Esophagus muscularis mucosa (tissue), 4 donors: ENCODE results near the gene IFNA7. TPM values are rescaled to one million over a fixed set of nuclear protein-coding genes. Genes with fewer than 3 reads are reported as not detected.
"Not testable (repeated sequence)": the region's sequence is repeated elsewhere in the genome, so short reads cannot be mapped to it uniquely, and the experiment has no call there.

Experiments used
- DNase-seq: peaks from one replicate; pipeline ENCODE4 v3.0.0-alpha.2; 2017; ENCODE audit errors: extremely low spot score
- H3K27ac ChIP-seq, 4 donors: fragments of 200-600 bp; sonication (generic); replicated peaks in 1 of 4; 1 replicate in 3 of 4; 2 replicates in 1 of 4; pipeline ENCODE4 v1.5.1; 2016 to 2019; ENCODE audit warnings: mild to moderate bottlenecking in 1 of 4
- H3K27me3 ChIP-seq, 4 donors: fragments of 200-600 bp; sonication (generic); one replicate each; pipeline versions ENCODE4 v1.5.1 to v1.6.0; 2016 to 2019
- H3K36me3 ChIP-seq, 4 donors: fragments of 200-600 bp; sonication (generic); one replicate each; pipeline ENCODE4 v1.5.1; 2016 to 2019
- H3K4me1 ChIP-seq, 4 donors: fragments of 200-600 bp; sonication (generic); one replicate each; pipeline ENCODE4 v1.5.1; 2016 to 2019
- H3K4me3 ChIP-seq, 4 donors: fragments of 200-600 bp; sonication (generic); 1 replicate in 2 of 4; 2 replicates in 2 of 4; pipeline ENCODE4 v1.5.1; 2016 to 2019; ENCODE audit warnings: mild to moderate bottlenecking in 4 of 4, moderate library complexity in 1 of 4
- H3K9me3 ChIP-seq, 4 donors: fragments of 200-600 bp; sonication (generic); 1 replicate in 3 of 4; 2 replicates in 1 of 4; pipeline ENCODE4 v1.5.1; 2016 to 2019
- CTCF ChIP-seq, 3 experiments: fragments of 200-600 bp in 2 of 3; fragments of 450-650 bp in 1 of 3; sonication (generic) in 2 of 3; IDR thresholded peaks; one replicate each; pipeline ENCODE4 v1.5.1; 2017 to 2019; ENCODE audit warnings: antibody characterized with exemption in 3 of 3, mild to moderate bottlenecking in 2 of 3, moderate library complexity in 1 of 3
- EP300 ChIP-seq: sonication (generic); formaldehyde crosslinking; IDR thresholded peaks from one replicate; pipeline ENCODE4 v1.6.1; 2017; ENCODE audit warnings: antibody characterized with exemption
- POLR2A ChIP-seq: fragments of 450-650 bp; IDR thresholded peaks from one replicate; pipeline ENCODE4 v1.6.1; 2017; ENCODE audit warnings: antibody characterized with exemption, moderate library complexity, mild to moderate bottlenecking, low read depth
- POLR2AphosphoS5 ChIP-seq, 2 donors: sonication (generic); formaldehyde crosslinking; IDR thresholded peaks; one replicate each; pipeline ENCODE4 v1.6.1; 2017; ENCODE audit warnings: antibody characterized with exemption in 2 of 2
- WGBS: methylation state at CpG from one replicate; pipeline ENCODE4 v1.1.5; 2018; 5-methylcytosine and 5-hydroxymethylcytosine counted together
- intact Hi-C: fragments of 100-400 bp; cut with DNase I; formaldehyde crosslinking; loops from one replicate; pipeline ENCODE4 v1.15.1; 2023
- total RNA-seq, 4 donors: library from RNA; depleted of rRNA; stranded (reverse); fragments of >200 nt; gene quantifications; one replicate each; pipeline versions ENCODE4 v1.1.0 to v1.2.1, GENCODE V29; 2016

Gene IFNA7
- total RNA-seq = not detected

GRCh38 chr9:21202105-21202504, at the start of gene IFNA7:
TSS of gene IFNA7 (minus strand) at chr9:21202205. CDS start at chr9:21202165, 40 bp downstream.
- H3K27me3 ChIP-seq, H3K9me3 ChIP-seq, intact Hi-C loops, DNase-seq, H3K27ac ChIP-seq, H3K4me1 ChIP-seq, H3K4me3 ChIP-seq, H3K36me3 ChIP-seq: not testable (repeated sequence)
- 52% methylated on average over 4 of the region's 4 CpGs for WGBS

GRCh38 chr9:21251638-21252037, 49.6 kb upstream of the IFNA7 start:
- peaks cover 0 to 4% (median 0%) of the 10 kb centered on the region in 4 donors for H3K27me3 ChIP-seq
- no peak for TF ChIP-seq CTCF (IDR thresholded peaks at IDR 0.05)
- TF ChIP-seq EP300 = no peak
- no peak for TF ChIP-seq POLR2A
- TF ChIP-seq POLR2AphosphoS5 (IDR thresholded peaks at IDR 0.05) = no peak
- H3K27ac ChIP-seq = no peak overlapping the region
- no peaks in the 10 kb centered on the region for H3K9me3 ChIP-seq
- H3K4me3 ChIP-seq = no peak overlapping the region
- intact Hi-C loops = no loop called here
- H3K36me3 ChIP-seq = no peaks in the 10 kb centered on the region
- no peak for DNase-seq
- H3K4me1 ChIP-seq = peaks cover 0 to 7% (median 5%) of the 10 kb centered on the region in 4 donors
- WGBS = 68% methylated on average over 4 of the region's 4 CpGs

- no peak overlapping the region for H3K4me3 ChIP-seq
- H3K27me3 ChIP-seq = peaks cover 0 to 4% (median 0%) of the 10 kb centered on the region in 4 donors
- 45% methylated on average over 1 of the region's 1 CpG for WGBS
- H3K36me3 ChIP-seq = no peaks in the 10 kb centered on the region
- TF ChIP-seq POLR2AphosphoS5 (IDR thresholded peaks at IDR 0.05) (no peak), CTCF (IDR thresholded peaks at IDR 0.05) (no peak), POLR2A (no peak), EP300 (no peak)
- H3K27ac ChIP-seq = no peak overlapping the region
- intact Hi-C loops = no loop called here
- no peaks in the 10 kb centered on the region for H3K9me3 ChIP-seq
- H3K4me1 ChIP-seq = peaks cover 0 to 7% (median 5%) of the 10 kb centered on the region in 4 donors
- DNase-seq = no peak
Observed at GRCh38 chr9:21251190-21251589, 49.2 kb upstream of the IFNA7 start.

- TF ChIP-seq EP300 = no peak
Observed at GRCh38 chr9:21244836-21245235, 42.8 kb upstream of the IFNA7 start.

GRCh38 chr9:21239911-21240310, 37.9 kb upstream of the IFNA7 start, which contains the start of gene IFNA14:
TSS of gene IFNA14 (minus strand) at chr9:21240005. CDS start at chr9:21239935, 70 bp downstream.
- intact Hi-C loops = no loop called here
- H3K36me3 ChIP-seq = no peaks in the 10 kb centered on the region
- 68% methylated on average over 2 of the region's 2 CpGs for WGBS

More at GRCh38 chr9:21244836-21245235, 42.8 kb upstream of the IFNA7 start:
- no peaks in the 10 kb centered on the region for H3K36me3 ChIP-seq
- no peak for DNase-seq
- H3K4me3 ChIP-seq = no peak overlapping the region
- H3K9me3 ChIP-seq = no peaks in the 10 kb centered on the region
- intact Hi-C loops = no loop called here
- 53% methylated on average over 2 of the region's 2 CpGs for WGBS
- no peak overlapping the region for H3K27ac ChIP-seq
- peaks cover 0 to 3% (median 0%) of the 10 kb centered on the region in 4 donors for H3K27me3 ChIP-seq
- H3K4me1 ChIP-seq = no peaks in the 10 kb centered on the region

GRCh38 chr9:21236360-21236714, 34.3 kb upstream of the IFNA7 start:
- H3K9me3 ChIP-seq, intact Hi-C loops: not testable (repeated sequence)

More at GRCh38 chr9:21239911-21240310, 37.9 kb upstream of the IFNA7 start, which contains the start of gene IFNA14:
- no peak for TF ChIP-seq POLR2AphosphoS5 (IDR thresholded peaks at IDR 0.05)
- no peak for TF ChIP-seq EP300
- no peak for TF ChIP-seq CTCF (IDR thresholded peaks at IDR 0.05)
- no peak for TF ChIP-seq POLR2A
- H3K27me3 ChIP-seq = peaks cover 0 to under 1% (median 0%) of the 10 kb centered on the region in 4 donors
- peaks cover 0 to 4% (median 0%) of the 10 kb centered on the region in 4 donors for H3K4me1 ChIP-seq
- H3K27ac ChIP-seq = no peak within 1 kb of the TSS
- H3K4me3 ChIP-seq = no peak within 1 kb of the TSS
- DNase-seq = no peak
- no peaks in the 10 kb centered on the region for H3K9me3 ChIP-seq

More at GRCh38 chr9:21236360-21236714, 34.3 kb upstream of the IFNA7 start:
- not testable (repeated sequence) for H3K4me3 ChIP-seq, DNase-seq, H3K27ac ChIP-seq, H3K36me3 ChIP-seq, H3K4me1 ChIP-seq, H3K27me3 ChIP-seq
- 13% methylated on average over 1 of the region's 1 CpG for WGBS
